ENCODE data around the gene RELL2. TPM values are rescaled to one million over a fixed set of nuclear protein-coding genes. Genes with fewer than 3 reads are reported as not detected.

RELL2 gene
- 10 to 100 TPM; 31.4 to 35.6 TPM for total RNA-seq

- TF ChIP-seq CTCF (IDR thresholded peaks at IDR 0.05): no peak
- peak; percentile 88 for ATAC-seq
- Mint-ChIP-seq H3K4me3 (peak within 1 kb of the TSS; percentile 86), H3K36me3 (ENCODE audit: low read depth) (peaks cover 49% of the 10 kb centered on the region), H3K27me3 (no peaks in the 10 kb centered on the region), H3K4me1 (ENCODE audit: low read depth) (peaks cover 47% of the 10 kb centered on the region), H3K9me3 (no peaks in the 10 kb centered on the region), H3K27ac (peak within 1 kb of the TSS; percentile 90)
- POLR2A ChIA-PET: interaction anchor here (1.0 to 6.5 kb wide), 12 partner anchors 10 to 123 kb away, joined by 3 to 30 read pairs (median 10); partner anchors contain the start of genes DIAPH1 and FCHSD1
- intact Hi-C loops (cut with micrococcal nuclease): loop anchor here (5.0 kb wide), 1 partner anchor 44 kb away; no protein-coding TSS in a partner anchor
- CTCF ChIA-PET: interaction anchor here (0.7 to 4.2 kb wide), 17 partner anchors 10 to 324 kb away, joined by 3 to 83 read pairs (median 10); partner anchors contain the start of genes DIAPH1, FCHSD1 and TAF7
- DNase-seq: peak; percentile 94
Observed at GRCh38 chr5:141636413-141637122, at the start of gene RELL2, which contains the start of gene HDAC3. RELL2 (plus strand) TSS chr5:141636997; CDS start chr5:141638226, 1,229 bp downstream. HDAC3 (minus strand) TSS chr5:141636849; CDS start chr5:141636790, 59 bp downstream.

- Mint-ChIP-seq H3K36me3 (ENCODE audit: low read depth) (peaks cover 40% of the 10 kb centered on the region), H3K4me1 (ENCODE audit: low read depth) (peaks cover 43% of the 10 kb centered on the region)
Observed at GRCh38 chr5:141590127-141590526, 46.7 kb upstream of the RELL2 start.

GRCh38 chr5:141596867-141597266 lies 39.9 kb upstream of the RELL2 start:
- H3K36me3 Mint-ChIP-seq (ENCODE audit: low read depth): peaks cover 33% of the 10 kb centered on the region
- POLR2A ChIA-PET: interaction anchor here (1.0 to 2.6 kb wide), 2 partner anchors 12 to 23 kb away, joined by 3 to 9 read pairs; no protein-coding TSS in a partner anchor
- TF ChIP-seq CTCF (IDR thresholded peaks at IDR 0.05): no peak
- no peak for ATAC-seq
- DNase-seq: no peak
- CTCF ChIA-PET: interaction anchor here (0.9 to 5.2 kb wide), 4 partner anchors 23 to 40 kb away, joined by 3 to 47 read pairs (median 20); partner anchors contain the start of genes DIAPH1, HDAC3 and RELL2
- no peak overlapping the region for H3K4me3 Mint-ChIP-seq
- no peaks in the 10 kb centered on the region for H3K27me3 Mint-ChIP-seq
- peak overlapping the region; percentile 69 for H3K27ac Mint-ChIP-seq
- peaks cover 1% of the 10 kb centered on the region for H3K9me3 Mint-ChIP-seq
- intact Hi-C loops (cut with micrococcal nuclease): no loop called here
- H3K4me1 Mint-ChIP-seq (ENCODE audit: low read depth): peaks cover 67% of the 10 kb centered on the region

More at GRCh38 chr5:141590127-141590526, 46.7 kb upstream of the RELL2 start:
- TF ChIP-seq CTCF (IDR thresholded peaks at IDR 0.05): no peak
- H3K9me3 Mint-ChIP-seq: no peaks in the 10 kb centered on the region
- no peak for ATAC-seq
- CTCF ChIA-PET: interaction anchor here (1.0 to 6.4 kb wide), 6 partner anchors 23 to 66 kb away, joined by 3 to 297 read pairs (median 14); partner anchors contain the start of genes DIAPH1, HDAC3 and RELL2
- no peak overlapping the region for H3K27ac Mint-ChIP-seq
- POLR2A ChIA-PET: interaction anchor here (1.0 to 4.2 kb wide), 2 partner anchors 29 to 47 kb away, joined by 3 to 28 read pairs; partner anchors contain the start of genes HDAC3 and RELL2
- H3K4me3 Mint-ChIP-seq: no peak overlapping the region
- intact Hi-C loops (cut with micrococcal nuclease): loop anchor here (5.0 kb wide), 1 partner anchor 47 kb away; the partner anchor contains the start of genes HDAC3 and RELL2
- no peaks in the 10 kb centered on the region for H3K27me3 Mint-ChIP-seq
- DNase-seq: no peak

- H3K36me3 Mint-ChIP-seq (ENCODE audit: low read depth): peaks cover 29% of the 10 kb centered on the region
- peak overlapping the region; percentile 69 for H3K27ac Mint-ChIP-seq
- intact Hi-C loops (cut with micrococcal nuclease): no loop called here
Observed at GRCh38 chr5:141597394-141597793, 39.4 kb upstream of the RELL2 start.

More at GRCh38 chr5:141597394-141597793, 39.4 kb upstream of the RELL2 start:
- no peak for ATAC-seq
- TF ChIP-seq CTCF (IDR thresholded peaks at IDR 0.05): no peak
- Mint-ChIP-seq H3K27me3 (no peaks in the 10 kb centered on the region), H3K4me1 (ENCODE audit: low read depth) (peaks cover 67% of the 10 kb centered on the region), H3K9me3 (peaks cover 1% of the 10 kb centered on the region), H3K4me3 (no peak overlapping the region)
- DNase-seq: no peak
- CTCF ChIA-PET: interaction anchor here (0.9 to 5.2 kb wide), 5 partner anchors 22 to 39 kb away, joined by 3 to 47 read pairs (median 16); partner anchors contain the start of genes DIAPH1, HDAC3 and RELL2
- POLR2A ChIA-PET: interaction anchor here (0.6 to 2.6 kb wide), 4 partner anchors 11 to 36 kb away, joined by 3 to 9 read pairs (median 3); no protein-coding TSS in a partner anchor
